ENCODE data around the gene CEMIP2. TPM values are rescaled to one million over a fixed set of nuclear protein-coding genes. Genes with fewer than 3 reads are reported as not detected.

The CEMIP2 gene
- total RNA-seq, 1 experiment from 2014 or later, result 14.8 TPM

DNA sequence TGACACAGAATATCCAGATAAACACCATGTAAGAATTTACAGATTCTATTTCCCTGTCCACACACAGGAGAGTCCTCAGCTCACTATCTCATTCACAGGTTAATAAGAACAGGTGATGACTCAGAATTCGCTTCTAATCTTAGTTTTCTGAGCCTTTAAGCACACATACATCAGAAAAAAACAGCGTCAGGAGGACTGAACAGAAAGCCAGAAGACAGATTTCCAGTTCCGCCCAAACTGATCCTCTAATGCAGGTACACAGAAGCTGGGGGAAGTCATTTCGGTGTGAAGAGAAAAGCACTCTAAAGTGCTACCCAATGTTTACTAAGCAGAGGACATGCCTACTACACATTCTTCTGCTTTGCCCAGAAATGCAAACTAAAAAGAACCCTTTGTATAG, 1.6 kb downstream of the CEMIP2 start:
- DNase-seq (ENCODE audit: low read depth, low spot score) (no peak), ATAC-seq (no peak)
- ChIA-PET POLR2A (no interaction called here), CTCF (interaction anchor here (0.8 kb wide), 1 partner anchor 452 kb away, joined by 3 read pairs; no protein-coding TSS in a partner anchor)
- in situ Hi-C loops (cut with HindIII; ENCODE audit: low pct_unique_long_range_greater_than_20kb, low sequenced_read_pairs) (no loop called here), intact Hi-C loops (cut with micrococcal nuclease; ENCODE audit: unreplicated experiment) (loop anchor here (10.0 kb wide), 1 partner anchor 162 kb away; no protein-coding TSS in a partner anchor)
- no peak for TF ChIP-seq SIN3A (IDR thresholded peaks at IDR 0.05; ENCODE audit: borderline replicate concordance, insufficient read depth, low read depth, low read length)
- TF ChIP-seq, protein P1, sequence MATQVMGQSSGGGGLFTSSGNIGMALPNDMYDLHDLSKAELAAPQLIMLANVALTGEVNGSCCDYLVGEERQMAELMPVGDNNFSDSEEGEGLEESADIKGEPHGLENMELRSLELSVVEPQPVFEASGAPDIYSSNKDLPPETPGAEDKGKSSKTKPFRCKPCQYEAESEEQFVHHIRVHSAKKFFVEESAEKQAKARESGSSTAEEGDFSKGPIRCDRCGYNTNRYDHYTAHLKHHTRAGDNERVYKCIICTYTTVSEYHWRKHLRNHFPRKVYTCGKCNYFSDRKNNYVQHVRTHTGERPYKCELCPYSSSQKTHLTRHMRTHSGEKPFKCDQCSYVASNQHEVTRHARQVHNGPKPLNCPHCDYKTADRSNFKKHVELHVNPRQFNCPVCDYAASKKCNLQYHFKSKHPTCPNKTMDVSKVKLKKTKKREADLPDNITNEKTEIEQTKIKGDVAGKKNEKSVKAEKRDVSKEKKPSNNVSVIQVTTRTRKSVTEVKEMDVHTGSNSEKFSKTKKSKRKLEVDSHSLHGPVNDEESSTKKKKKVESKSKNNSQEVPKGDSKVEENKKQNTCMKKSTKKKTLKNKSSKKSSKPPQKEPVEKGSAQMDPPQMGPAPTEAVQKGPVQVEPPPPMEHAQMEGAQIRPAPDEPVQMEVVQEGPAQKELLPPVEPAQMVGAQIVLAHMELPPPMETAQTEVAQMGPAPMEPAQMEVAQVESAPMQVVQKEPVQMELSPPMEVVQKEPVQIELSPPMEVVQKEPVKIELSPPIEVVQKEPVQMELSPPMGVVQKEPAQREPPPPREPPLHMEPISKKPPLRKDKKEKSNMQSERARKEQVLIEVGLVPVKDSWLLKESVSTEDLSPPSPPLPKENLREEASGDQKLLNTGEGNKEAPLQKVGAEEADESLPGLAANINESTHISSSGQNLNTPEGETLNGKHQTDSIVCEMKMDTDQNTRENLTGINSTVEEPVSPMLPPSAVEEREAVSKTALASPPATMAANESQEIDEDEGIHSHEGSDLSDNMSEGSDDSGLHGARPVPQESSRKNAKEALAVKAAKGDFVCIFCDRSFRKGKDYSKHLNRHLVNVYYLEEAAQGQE (IDR thresholded peaks at IDR 0.05; ENCODE audit: insufficient read depth in 1 of 2, low read depth in 2 of 2, low read length in 1 of 2), result no peak
- TF ChIP-seq, protein P2, sequence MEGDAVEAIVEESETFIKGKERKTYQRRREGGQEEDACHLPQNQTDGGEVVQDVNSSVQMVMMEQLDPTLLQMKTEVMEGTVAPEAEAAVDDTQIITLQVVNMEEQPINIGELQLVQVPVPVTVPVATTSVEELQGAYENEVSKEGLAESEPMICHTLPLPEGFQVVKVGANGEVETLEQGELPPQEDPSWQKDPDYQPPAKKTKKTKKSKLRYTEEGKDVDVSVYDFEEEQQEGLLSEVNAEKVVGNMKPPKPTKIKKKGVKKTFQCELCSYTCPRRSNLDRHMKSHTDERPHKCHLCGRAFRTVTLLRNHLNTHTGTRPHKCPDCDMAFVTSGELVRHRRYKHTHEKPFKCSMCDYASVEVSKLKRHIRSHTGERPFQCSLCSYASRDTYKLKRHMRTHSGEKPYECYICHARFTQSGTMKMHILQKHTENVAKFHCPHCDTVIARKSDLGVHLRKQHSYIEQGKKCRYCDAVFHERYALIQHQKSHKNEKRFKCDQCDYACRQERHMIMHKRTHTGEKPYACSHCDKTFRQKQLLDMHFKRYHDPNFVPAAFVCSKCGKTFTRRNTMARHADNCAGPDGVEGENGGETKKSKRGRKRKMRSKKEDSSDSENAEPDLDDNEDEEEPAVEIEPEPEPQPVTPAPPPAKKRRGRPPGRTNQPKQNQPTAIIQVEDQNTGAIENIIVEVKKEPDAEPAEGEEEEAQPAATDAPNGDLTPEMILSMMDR (IDR thresholded peaks at IDR 0.05), result no peak
- TF ChIP-seq TCF7L2 (IDR thresholded peaks at IDR 0.05; ENCODE audit: low read depth, low read length), result no peak
- no peak for TF ChIP-seq POLR2AphosphoS5 (IDR thresholded peaks at IDR 0.05; ENCODE audit: low read depth, low read length)
- H3K9me3 ChIP-seq (ENCODE audit: control insufficient read depth, insufficient read depth, low read depth, low read length), result no peaks in the 10 kb centered on the region
- peaks cover 18% of the 10 kb centered on the region for H3K4me1 ChIP-seq (ENCODE audit: control insufficient read depth, insufficient read depth, low read length)
- no peaks in the 10 kb centered on the region for H3K36me3 ChIP-seq (ENCODE audit: control insufficient read depth, insufficient read depth, low read length)
- H3K27ac ChIP-seq (ENCODE audit: low read length), result no peak overlapping the region
- H3K27me3 ChIP-seq (ENCODE audit: control insufficient read depth, insufficient read depth, low read length), result no peaks in the 10 kb centered on the region
- BruUV-seq (replicated peaks), result no TSS peak
- peak overlapping the region; percentile 74 to 93 for H3K4me3 ChIP-seq (ENCODE audit: low read depth in 2 of 2, low read length in 2 of 2)

DNA sequence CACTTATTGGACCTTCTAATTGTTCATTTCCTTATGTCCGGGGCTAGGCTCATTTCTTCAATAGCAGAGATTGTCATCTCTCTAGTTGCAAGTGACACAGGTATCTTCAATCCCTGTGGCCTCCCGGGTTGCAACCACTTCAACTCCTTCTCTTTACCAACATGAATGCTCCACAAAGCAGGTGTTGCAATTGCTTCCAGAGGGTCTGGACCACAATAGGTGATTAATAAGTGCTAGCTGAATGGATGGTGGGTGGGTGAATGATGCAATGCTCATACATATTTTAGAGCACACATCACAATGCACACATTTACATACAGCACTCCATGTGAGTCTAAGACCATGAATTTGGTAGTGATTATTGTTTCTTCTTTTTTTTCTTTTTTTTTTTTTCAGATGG, 2.6 kb downstream of the CEMIP2 start:
- peaks cover 22% of the 10 kb centered on the region for H3K4me1 ChIP-seq (ENCODE audit: control insufficient read depth, insufficient read depth, low read length)
- H3K36me3 ChIP-seq (ENCODE audit: control insufficient read depth, insufficient read depth, low read length), result no peaks in the 10 kb centered on the region
- POLR2A ChIA-PET, result no interaction called here
- no peak overlapping the region for H3K27ac ChIP-seq (ENCODE audit: low read length)
- DNase-seq (ENCODE audit: low read depth, low spot score), result no peak
- in situ Hi-C loops (cut with HindIII; ENCODE audit: low pct_unique_long_range_greater_than_20kb, low sequenced_read_pairs) (no loop called here), intact Hi-C loops (cut with micrococcal nuclease; ENCODE audit: unreplicated experiment) (loop anchor here (10.0 kb wide), 1 partner anchor 161 kb away; no protein-coding TSS in a partner anchor)
- no peak overlapping the region for H3K4me3 ChIP-seq (ENCODE audit: low read depth in 2 of 2, low read length in 2 of 2)
- TF ChIP-seq TCF7L2 (IDR thresholded peaks at IDR 0.05; ENCODE audit: low read depth, low read length), result no peak
- TF ChIP-seq POLR2AphosphoS5 (IDR thresholded peaks at IDR 0.05; ENCODE audit: low read depth, low read length), result no peak
- TF ChIP-seq, protein P2 (IDR thresholded peaks at IDR 0.05), result no peak
- no peak for TF ChIP-seq SIN3A (IDR thresholded peaks at IDR 0.05; ENCODE audit: borderline replicate concordance, insufficient read depth, low read depth, low read length)
- TF ChIP-seq, protein P1 (IDR thresholded peaks at IDR 0.05; ENCODE audit: insufficient read depth in 1 of 2, low read depth in 2 of 2, low read length in 1 of 2), result no peak
- H3K9me3 ChIP-seq (ENCODE audit: control insufficient read depth, insufficient read depth, low read depth, low read length), result no peaks in the 10 kb centered on the region
- CTCF ChIA-PET, result no interaction called here
- H3K27me3 ChIP-seq (ENCODE audit: control insufficient read depth, insufficient read depth, low read length), result no peaks in the 10 kb centered on the region
- ATAC-seq, result no peak
- no TSS peak for BruUV-seq (replicated peaks)

Data from Panc1 (cell line).